Sigmoid colon (tissue), 7 donors: Measurements from ENCODE around the gene SELENON. TPM values are rescaled to one million over a fixed set of nuclear protein-coding genes. Genes with fewer than 3 reads are reported as not detected.
A peak's percentile ranks its signal among the peaks of the same experiment; 100 is the strongest.

Source experiments
- DNase-seq: peaks from one replicate; pipeline ENCODE4 v3.0.0-alpha.2; 2019
- H3K27ac ChIP-seq, 4 donors: fragments of 200-600 bp; sonication (generic); one replicate each; pipeline ENCODE4 v1.5.1; 2016 to 2019; ENCODE audit warnings: mild to moderate bottlenecking in 1 of 4
- H3K27me3 ChIP-seq, 3 donors: fragments of 200-600 bp; sonication (generic); one replicate each; pipeline ENCODE4 v1.5.1; 2019; ENCODE audit warnings: mild to moderate bottlenecking in 1 of 3
- H3K36me3 ChIP-seq, 4 donors: fragments of 200-600 bp; sonication (generic); one replicate each; pipeline ENCODE4 v1.5.1; 2016 to 2019
- H3K4me1 ChIP-seq, 4 donors: fragments of 200-600 bp; sonication (generic); one replicate each; pipeline ENCODE4 v1.5.1; 2017 to 2019
- H3K4me3 ChIP-seq, 4 donors: fragments of 200-600 bp; sonication (generic); one replicate each; pipeline ENCODE4 v1.5.1; 2017 to 2019; ENCODE audit warnings: mild to moderate bottlenecking in 2 of 4, moderate library complexity in 1 of 4
- H3K9me3 ChIP-seq, 4 donors: fragments of 200-600 bp in 3 of 4; sonication (generic) in 3 of 4; one replicate each; pipeline versions ENCODE4 v1.5.1 to v1.6.1; 2013 to 2019
- CTCF ChIP-seq, 4 experiments: fragments of 450-650 bp in 3 of 4; fragments of 200-600 bp in 1 of 4; IDR thresholded peaks; one replicate each; pipeline ENCODE4 v1.5.1; 2016 to 2019; ENCODE audit warnings: antibody characterized with exemption in 4 of 4, mild to moderate bottlenecking in 3 of 4, moderate library complexity in 2 of 4
- EP300 ChIP-seq, 4 donors: sonication (generic); formaldehyde crosslinking; IDR thresholded peaks; one replicate each; pipeline ENCODE4 v1.6.1; 2017; ENCODE audit warnings: antibody characterized with exemption in 4 of 4
- POLR2A ChIP-seq, 2 donors: fragments of 450-650 bp; IDR thresholded peaks; one replicate each; pipeline ENCODE4 v1.6.1; 2016; ENCODE audit warnings: antibody characterized with exemption in 2 of 2, mild to moderate bottlenecking in 2 of 2, moderate library complexity in 2 of 2
- POLR2AphosphoS5 ChIP-seq, 4 donors: sonication (generic); formaldehyde crosslinking; IDR thresholded peaks; one replicate each; pipeline ENCODE4 v1.6.1; 2017; ENCODE audit warnings: antibody characterized with exemption in 4 of 4
- WGBS, 2 donors: extraction: QIAGEN DNeasy Blood & Tissue Kit; methylation state at CpG; one replicate each; pipeline ENCODE4 v1.1.7; 2013; 5-methylcytosine and 5-hydroxymethylcytosine counted together
- intact Hi-C: fragments of 100-400 bp; cut with DNase I; formaldehyde crosslinking; loops from one replicate; pipeline ENCODE4 v1.15.1; 2023
- polyA plus RNA-seq, 3 donors: library from polyadenylated mRNA; stranded (reverse); fragments of 200-250 nt; gene quantifications; one replicate each; pipeline ENCODE4 v1.2.3, GENCODE V29; 2013
- total RNA-seq, 4 donors: library from RNA; depleted of rRNA; stranded (reverse); fragments of >200 nt; gene quantifications; one replicate each; pipeline ENCODE4 v1.1.0, GENCODE V29; 2016
- donor health status: healthy with polysubstance abuse.
- donor health status: Bipolar disorder and iron deficiency.
- donor health status: healthy.

SELENON gene
- total and polyA plus RNA-seq, 7 donors, result 4.6 to 37.4 (median 15.7) TPM

DNA sequence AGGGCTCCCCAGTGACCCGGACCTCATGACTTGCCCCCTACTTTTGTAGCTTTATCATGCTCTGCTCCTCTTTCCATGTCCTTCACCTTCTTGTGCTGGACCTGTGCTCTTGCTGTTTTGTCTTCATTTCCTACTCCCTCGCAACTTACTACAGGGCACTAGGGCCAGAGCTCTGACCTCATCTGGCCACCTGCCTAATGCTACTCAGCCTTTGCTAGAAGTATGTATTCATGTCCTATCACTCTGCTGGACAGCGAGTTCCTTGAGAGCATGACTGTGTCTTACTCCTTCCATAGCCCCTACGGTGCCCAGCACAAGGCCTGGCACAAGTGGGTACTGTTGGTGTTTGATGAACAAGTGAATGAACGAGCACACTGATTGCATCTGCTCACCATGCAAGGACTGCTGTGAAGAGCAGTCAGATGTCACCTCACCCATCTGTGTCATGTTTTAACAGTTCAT lies 21.7 kb downstream of the SELENON start:
- Histone ChIP-seq H3K4me1 (peaks cover 2 to 35% (median 29%) of the 10 kb centered on the region in 4 donors), H3K27ac (peak overlapping the region in 2 of 4 donors; percentile 91 to 96), H3K9me3 (no peaks in the 10 kb centered on the region), H3K4me3 (peak overlapping the region in 1 of 4 donors; percentile 97), H3K36me3 (peaks cover 0 to 26% (median 10%) of the 10 kb centered on the region in 4 donors), H3K27me3 (no peaks in the 10 kb centered on the region)
- intact Hi-C loops, result loop anchor here (5.0 kb wide), 1 partner anchor 176 kb away; the partner anchor contains the start of gene PAFAH2
- DNase-seq, result no peak
- no peak for TF ChIP-seq POLR2AphosphoS5 (IDR thresholded peaks at IDR 0.05)
- no peak for TF ChIP-seq POLR2A (IDR thresholded peaks at IDR 0.05)
- TF ChIP-seq EP300 (IDR thresholded peaks at IDR 0.05), result no peak
- no peak for TF ChIP-seq CTCF (IDR thresholded peaks at IDR 0.05)
- 83 to 84% methylated on average over 5 of the region's 5 CpGs for WGBS, 2 donors

DNA sequence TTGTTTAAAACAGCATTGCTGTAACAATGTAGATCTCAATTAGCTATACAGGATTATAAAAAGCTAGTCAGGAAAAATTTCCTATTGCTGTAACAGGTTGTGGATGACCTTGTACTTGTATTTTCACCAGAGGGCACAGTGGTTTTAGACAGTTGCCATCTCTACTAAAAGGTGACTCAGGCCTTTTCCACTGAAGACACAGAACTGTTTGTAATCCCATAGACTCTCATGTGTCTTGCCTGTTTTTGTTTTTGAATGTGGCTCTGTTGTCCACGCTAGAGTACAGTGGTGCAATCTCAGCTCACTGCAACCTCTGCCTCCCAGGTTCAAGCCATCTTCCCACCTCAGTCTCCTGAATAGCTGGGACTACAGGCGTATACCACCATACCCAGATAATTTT lies 25.6 kb downstream of the SELENON start:
- Histone ChIP-seq H3K27me3 (no peaks in the 10 kb centered on the region), H3K4me3 (no peak overlapping the region), H3K4me1 (peaks cover 0 to 21% (median 17%) of the 10 kb centered on the region in 4 donors), H3K27ac (no peak overlapping the region), H3K36me3 (peaks cover 21 to 63% (median 49%) of the 10 kb centered on the region in 4 donors), H3K9me3 (no peaks in the 10 kb centered on the region)
- WGBS, 2 donors, result 94 to 95% methylated on average over 2 of the region's 2 CpGs
- no peak for TF ChIP-seq POLR2AphosphoS5 (IDR thresholded peaks at IDR 0.05)
- no peak for TF ChIP-seq CTCF (IDR thresholded peaks at IDR 0.05)
- TF ChIP-seq EP300 (IDR thresholded peaks at IDR 0.05), result no peak
- no peak for TF ChIP-seq POLR2A (IDR thresholded peaks at IDR 0.05)
- DNase-seq, result no peak
- intact Hi-C loops, result no loop called here

DNA sequence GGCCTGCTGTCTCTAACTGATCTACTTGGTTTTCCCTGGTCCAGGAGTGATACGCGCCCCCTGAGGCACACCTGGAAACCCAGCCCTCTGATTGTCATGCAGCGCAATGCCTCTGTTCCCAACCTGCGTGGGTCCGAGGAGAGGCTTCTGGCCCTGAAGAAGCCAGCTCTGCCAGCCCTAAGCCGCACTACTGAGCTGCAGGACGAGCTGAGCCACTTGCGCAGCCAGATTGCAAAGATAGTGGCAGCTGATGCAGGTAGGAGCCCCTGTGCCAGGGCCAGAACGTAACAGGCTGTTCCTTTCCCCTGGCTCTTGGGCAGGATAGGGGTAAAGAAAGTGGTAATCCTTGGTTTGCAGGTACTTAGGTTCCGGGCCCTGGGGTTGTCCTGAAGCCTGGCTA lies 26.6 kb downstream of the SELENON start:
- no peak for DNase-seq
- intact Hi-C loops, result no loop called here
- TF ChIP-seq EP300 (IDR thresholded peaks at IDR 0.05) (no peak), CTCF (IDR thresholded peaks at IDR 0.05) (no peak), POLR2AphosphoS5 (IDR thresholded peaks at IDR 0.05) (no peak), POLR2A (IDR thresholded peaks at IDR 0.05) (no peak)
- Histone ChIP-seq H3K27ac (no peak overlapping the region), H3K36me3 (peaks cover 31 to 72% (median 58%) of the 10 kb centered on the region in 4 donors), H3K4me3 (no peak overlapping the region), H3K4me1 (peaks cover 0 to 11% (median 8%) of the 10 kb centered on the region in 4 donors), H3K27me3 (no peaks in the 10 kb centered on the region), H3K9me3 (no peaks in the 10 kb centered on the region)
- 97 to 98% methylated on average over 10 of the region's 10 CpGs for WGBS, 2 donors

DNA sequence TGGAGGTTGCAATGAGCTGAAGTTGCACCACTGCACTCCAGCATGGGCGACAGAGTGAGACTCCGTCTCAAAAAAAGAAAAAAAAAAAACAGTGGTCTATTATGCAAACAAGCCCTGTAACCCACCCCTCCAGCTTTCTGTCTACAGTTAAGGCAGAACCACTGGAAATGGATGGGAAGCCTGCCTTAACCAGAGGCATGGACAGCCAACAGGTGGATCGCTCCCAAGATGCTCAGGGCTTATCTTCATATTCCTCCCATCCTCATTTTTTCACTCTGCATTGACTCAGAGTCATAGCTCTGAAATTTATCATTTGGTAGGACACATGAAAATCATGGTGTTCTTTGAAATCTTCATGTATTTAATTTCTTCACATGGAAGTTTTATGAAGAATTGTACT lies 28.5 kb downstream of the SELENON start:
- Histone ChIP-seq H3K27me3 (no peaks in the 10 kb centered on the region), H3K27ac (no peak overlapping the region), H3K36me3 (peaks cover 46 to 86% (median 75%) of the 10 kb centered on the region in 4 donors), H3K9me3 (no peaks in the 10 kb centered on the region), H3K4me3 (no peak overlapping the region), H3K4me1 (no peaks in the 10 kb centered on the region)
- intact Hi-C loops, result no loop called here
- no peak for TF ChIP-seq POLR2A (IDR thresholded peaks at IDR 0.05)
- TF ChIP-seq CTCF (IDR thresholded peaks at IDR 0.05), result no peak
- TF ChIP-seq POLR2AphosphoS5 (IDR thresholded peaks at IDR 0.05), result no peak
- no peak for TF ChIP-seq EP300 (IDR thresholded peaks at IDR 0.05)
- WGBS, 2 donors, result 57 to 64% methylated on average over 3 of the region's 3 CpGs
- no peak for DNase-seq

DNA sequence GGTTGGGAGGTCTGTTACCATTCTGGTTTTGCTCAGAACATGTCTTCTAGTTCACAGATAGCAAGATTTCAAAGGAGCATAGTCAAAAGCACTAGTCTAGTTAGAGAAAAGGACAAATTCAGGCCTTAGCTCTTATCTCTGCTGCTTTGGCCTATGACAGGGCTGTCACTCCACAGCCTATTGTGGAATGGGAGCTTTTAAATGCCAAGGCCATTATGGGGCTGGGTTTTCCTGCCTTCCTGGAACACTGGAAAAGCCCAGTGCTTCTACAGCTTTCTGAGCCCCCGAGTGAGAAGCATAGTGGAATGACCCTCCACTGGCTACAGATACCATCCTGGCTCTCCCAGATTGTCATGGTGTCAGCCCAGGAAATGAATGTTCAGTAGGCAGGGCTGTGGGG lies 29.1 kb downstream of the SELENON start:
- Histone ChIP-seq H3K4me1 (no peaks in the 10 kb centered on the region), H3K27ac (no peak overlapping the region), H3K4me3 (no peak overlapping the region), H3K27me3 (no peaks in the 10 kb centered on the region), H3K36me3 (peaks cover 46 to 88% (median 76%) of the 10 kb centered on the region in 4 donors), H3K9me3 (no peaks in the 10 kb centered on the region)
- intact Hi-C loops, result no loop called here
- no peak for TF ChIP-seq CTCF (IDR thresholded peaks at IDR 0.05)
- no peak for TF ChIP-seq POLR2AphosphoS5 (IDR thresholded peaks at IDR 0.05)
- no peak for TF ChIP-seq POLR2A (IDR thresholded peaks at IDR 0.05)
- TF ChIP-seq EP300 (IDR thresholded peaks at IDR 0.05), result no peak
- DNase-seq, result no peak
- WGBS, 2 donors, result 86 to 92% methylated on average over 1 of the region's 1 CpG
